KOPT-K1 (cell line): ENCODE results near the gene INPP5J.
A peak's percentile ranks its signal among the peaks of the same experiment; 100 is the strongest.
"Not testable (repeated sequence)": the region's sequence is repeated elsewhere in the genome, so short reads cannot be mapped to it uniquely, and the experiment has no call there.

Source experiments
- H3K27ac ChIP-seq: fragments of 200-600 bp; sonication (generic); 2 replicates; pipeline ENCODE4 v1.5.1; 2016; ENCODE audit warnings: antibody characterized with exemption, mild to moderate bottlenecking, low read depth, low read length; ENCODE audit not compliant: poor library complexity, severe bottlenecking
- H3K36me3 ChIP-seq: fragments of 200-600 bp; sonication (generic); 2 replicates; pipeline ENCODE4 v1.5.1; 2017; ENCODE audit warnings: antibody characterized with exemption, mild to moderate bottlenecking, low read length, moderate library complexity; ENCODE audit not compliant: insufficient read depth
- H3K9me3 ChIP-seq: fragments of 200-600 bp; sonication (generic); 2 replicates; pipeline ENCODE4 v1.5.1; 2017; ENCODE audit warnings: antibody characterized with exemption, low read length, mild to moderate bottlenecking; ENCODE audit not compliant: insufficient read depth, poor library complexity, severe bottlenecking

INPP5J gene

GRCh38 chr22:31160328-31160978 is 37.7 kb downstream of the INPP5J start:
- no peaks in the 10 kb centered on the region for H3K9me3 ChIP-seq
- peak overlapping the region; percentile 55 for H3K27ac ChIP-seq
- H3K36me3 ChIP-seq, result peaks cover 14% of the 10 kb centered on the region; the same call in 1 of the 2 replicates

GRCh38 chr22:31161386-31161785 is 38.6 kb downstream of the INPP5J start:
- H3K9me3 ChIP-seq, result no peaks in the 10 kb centered on the region
- H3K36me3 ChIP-seq, result peaks cover 22% of the 10 kb centered on the region; the same call in 1 of the 2 replicates
- H3K27ac ChIP-seq, result no peak overlapping the region

DNA sequence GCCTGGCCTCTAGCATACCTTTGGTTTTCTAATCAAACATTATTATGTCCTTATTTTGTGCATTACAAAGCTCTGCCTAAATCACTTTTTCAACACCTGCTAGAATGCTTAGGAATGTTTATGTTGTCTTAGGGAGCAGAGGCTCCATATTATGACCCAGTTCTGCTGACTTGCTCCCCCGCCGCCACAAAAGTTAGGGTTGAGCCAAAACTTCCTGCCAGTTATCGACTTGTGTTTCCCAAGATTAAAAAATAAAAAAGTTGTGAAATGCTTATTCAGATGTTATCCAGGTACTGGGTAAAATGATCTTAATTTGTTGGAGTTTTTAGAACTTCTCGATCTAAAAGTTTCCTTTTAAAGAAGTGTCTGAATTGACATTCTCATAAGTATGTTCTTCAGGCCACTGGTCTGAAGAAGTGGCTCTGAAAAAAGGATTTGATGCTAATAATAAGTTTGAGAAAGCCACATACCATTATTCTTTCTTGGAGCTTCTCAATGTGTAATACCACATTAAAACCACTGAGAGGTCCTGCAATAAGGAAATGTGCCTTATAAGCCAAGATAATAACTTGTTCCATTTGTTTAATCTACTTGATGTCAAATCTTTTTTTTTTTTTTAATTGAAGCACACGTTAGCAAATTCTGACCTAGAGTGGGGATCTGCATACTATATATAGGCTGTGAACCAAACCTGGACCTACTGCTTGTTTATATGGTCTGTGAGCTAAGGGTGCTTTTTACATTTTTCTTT is 39.4 kb downstream of the INPP5J start:
- Histone ChIP-seq H3K9me3 (no peaks in the 10 kb centered on the region), H3K36me3 (peaks cover 25% of the 10 kb centered on the region; the same call in 1 of the 2 replicates), H3K27ac (no peak overlapping the region)

GRCh38 chr22:31170971-31171370 is 48.2 kb downstream of the INPP5J start:
- Histone ChIP-seq H3K27ac (no peak overlapping the region), H3K9me3 (no peaks in the 10 kb centered on the region), H3K36me3 (peaks cover 29% of the 10 kb centered on the region; the same call in 1 of the 2 replicates)

DNA sequence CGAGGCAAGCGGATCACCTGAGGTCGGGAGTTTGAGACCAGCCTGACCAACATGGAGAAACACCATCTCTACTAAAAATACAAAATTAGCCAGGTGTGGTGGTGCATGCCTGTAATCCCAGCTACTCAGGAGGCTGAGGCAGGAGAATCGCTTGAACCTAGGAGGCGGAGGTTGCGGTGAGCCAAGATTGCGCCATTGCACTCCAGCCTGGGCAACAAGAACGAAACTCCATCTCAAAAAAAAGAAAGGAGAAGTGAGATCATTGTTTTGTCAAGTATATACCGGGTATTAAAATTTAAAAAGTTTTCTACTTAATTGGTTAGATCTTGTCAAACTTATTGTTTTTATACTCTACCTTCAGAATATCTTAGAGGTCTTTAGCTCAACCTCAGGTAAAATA is 49.0 kb downstream of the INPP5J start:
- H3K27ac ChIP-seq, H3K9me3 ChIP-seq: not testable (repeated sequence)
- peaks cover 27% of the 10 kb centered on the region; the same call in 1 of the 2 replicates for H3K36me3 ChIP-seq

GRCh38 chr22:31173386-31174145 is 50.8 kb downstream of the INPP5J start:
- H3K36me3 ChIP-seq, result peaks cover 28% of the 10 kb centered on the region; the same call in 1 of the 2 replicates
- H3K9me3 ChIP-seq, result no peaks in the 10 kb centered on the region
- no peak overlapping the region for H3K27ac ChIP-seq

DNA sequence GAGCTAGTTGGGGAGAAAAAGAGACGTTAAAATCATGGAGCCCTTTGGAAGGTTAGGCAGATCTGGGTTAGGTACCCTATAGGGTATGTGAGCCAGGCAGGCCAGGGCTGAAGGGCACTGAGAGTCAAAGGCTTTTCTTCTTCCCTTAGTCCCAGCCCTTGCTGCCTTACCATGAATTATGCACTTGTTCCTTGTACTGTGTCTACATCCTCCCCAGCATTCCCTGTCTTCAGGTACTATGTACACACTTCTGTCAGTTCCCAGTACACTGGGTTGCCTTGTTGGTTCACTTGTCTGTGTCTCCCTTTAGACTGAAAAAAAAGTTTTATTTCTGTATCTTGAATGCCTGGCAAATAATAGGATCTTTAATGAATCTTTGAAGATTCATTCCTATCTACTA is 54.2 kb downstream of the INPP5J start:
- Histone ChIP-seq H3K36me3 (peaks cover 27% of the 10 kb centered on the region; the same call in 1 of the 2 replicates), H3K27ac (no peak overlapping the region), H3K9me3 (no peaks in the 10 kb centered on the region)

GRCh38 chr22:31177420-31178162 is 54.8 kb downstream of the INPP5J start:
- Histone ChIP-seq H3K27ac (no peak overlapping the region), H3K36me3 (peaks cover 32% of the 10 kb centered on the region; the same call in 1 of the 2 replicates), H3K9me3 (no peaks in the 10 kb centered on the region)

DNA sequence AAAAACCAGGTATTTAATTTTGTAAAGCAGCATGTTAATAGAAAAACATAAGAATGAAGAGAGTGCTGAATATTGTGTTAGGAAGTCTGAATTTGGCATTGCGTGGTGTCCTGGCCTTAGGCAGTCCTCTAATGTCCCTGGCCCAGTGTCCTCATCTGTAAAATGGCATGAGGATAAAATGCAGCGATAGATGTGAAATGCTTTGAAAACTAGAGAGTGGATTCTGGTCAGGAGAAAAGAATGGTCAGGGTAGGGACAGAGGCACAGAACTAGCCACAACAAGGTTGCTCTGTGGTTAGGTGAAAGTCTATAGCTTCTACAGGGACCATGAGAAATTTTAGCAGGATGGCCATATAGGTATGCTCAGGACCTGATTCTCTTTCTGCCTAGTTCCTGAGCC is 56.1 kb downstream of the INPP5J start:
- Histone ChIP-seq H3K27ac (no peak overlapping the region), H3K9me3 (no peaks in the 10 kb centered on the region), H3K36me3 (peaks cover 33% of the 10 kb centered on the region; the same call in 1 of the 2 replicates)

GRCh38 chr22:31179345-31179744 is 56.6 kb downstream of the INPP5J start:
- Histone ChIP-seq H3K27ac (no peak overlapping the region), H3K9me3 (no peaks in the 10 kb centered on the region), H3K36me3 (peaks cover 33% of the 10 kb centered on the region; the same call in 1 of the 2 replicates)

DNA sequence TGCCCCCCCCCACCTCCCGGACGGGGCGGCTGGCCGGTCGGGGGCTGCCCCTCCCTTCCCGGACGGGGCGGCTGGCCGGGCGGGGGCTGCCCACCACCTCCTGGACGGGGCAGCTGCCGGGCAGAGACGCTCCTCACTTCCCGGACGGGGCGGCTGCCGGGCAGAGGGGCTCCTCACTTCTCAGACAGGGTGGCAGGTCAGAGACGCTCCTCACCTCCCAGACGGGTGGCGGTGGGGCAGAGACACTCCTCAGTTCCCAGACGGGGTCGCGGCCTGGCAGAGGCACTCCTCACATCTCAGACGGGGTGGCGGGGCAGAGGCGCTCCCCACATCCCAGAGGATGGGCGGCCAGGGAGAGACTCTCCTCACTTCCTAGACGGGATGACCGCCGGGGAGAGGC is 61.2 kb downstream of the INPP5J start:
- H3K9me3 ChIP-seq, result no peaks in the 10 kb centered on the region
- peaks cover 20% of the 10 kb centered on the region; the same call in 1 of the 2 replicates for H3K36me3 ChIP-seq
- no peak overlapping the region for H3K27ac ChIP-seq
